Measurements from ENCODE around the gene EXD1.

The EXD1 gene

GRCh38 chr15:41169781-41170180, 60.8 kb downstream of the EXD1 start:
- in situ Hi-C loops (cut with MboI; ENCODE audit: low pct_unique_long_range_greater_than_20kb, low sequenced_read_pairs, unreplicated experiment): no loop called here
- TF ChIP-seq, protein P1, sequence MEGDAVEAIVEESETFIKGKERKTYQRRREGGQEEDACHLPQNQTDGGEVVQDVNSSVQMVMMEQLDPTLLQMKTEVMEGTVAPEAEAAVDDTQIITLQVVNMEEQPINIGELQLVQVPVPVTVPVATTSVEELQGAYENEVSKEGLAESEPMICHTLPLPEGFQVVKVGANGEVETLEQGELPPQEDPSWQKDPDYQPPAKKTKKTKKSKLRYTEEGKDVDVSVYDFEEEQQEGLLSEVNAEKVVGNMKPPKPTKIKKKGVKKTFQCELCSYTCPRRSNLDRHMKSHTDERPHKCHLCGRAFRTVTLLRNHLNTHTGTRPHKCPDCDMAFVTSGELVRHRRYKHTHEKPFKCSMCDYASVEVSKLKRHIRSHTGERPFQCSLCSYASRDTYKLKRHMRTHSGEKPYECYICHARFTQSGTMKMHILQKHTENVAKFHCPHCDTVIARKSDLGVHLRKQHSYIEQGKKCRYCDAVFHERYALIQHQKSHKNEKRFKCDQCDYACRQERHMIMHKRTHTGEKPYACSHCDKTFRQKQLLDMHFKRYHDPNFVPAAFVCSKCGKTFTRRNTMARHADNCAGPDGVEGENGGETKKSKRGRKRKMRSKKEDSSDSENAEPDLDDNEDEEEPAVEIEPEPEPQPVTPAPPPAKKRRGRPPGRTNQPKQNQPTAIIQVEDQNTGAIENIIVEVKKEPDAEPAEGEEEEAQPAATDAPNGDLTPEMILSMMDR (IDR thresholded peaks at IDR 0.05; ENCODE audit: extremely low read depth, insufficient read depth, missing control alignments): no peak
- DNase-seq (ENCODE audit: low spot score): no peak

- TF ChIP-seq, protein P1 (IDR thresholded peaks at IDR 0.05; ENCODE audit: extremely low read depth, insufficient read depth, missing control alignments): no peak
- in situ Hi-C loops (cut with MboI; ENCODE audit: low pct_unique_long_range_greater_than_20kb, low sequenced_read_pairs, unreplicated experiment): no loop called here
- DNase-seq (ENCODE audit: low spot score): no peak
Observed at GRCh38 chr15:41169086-41169485, 61.5 kb downstream of the EXD1 start.

DNA sequence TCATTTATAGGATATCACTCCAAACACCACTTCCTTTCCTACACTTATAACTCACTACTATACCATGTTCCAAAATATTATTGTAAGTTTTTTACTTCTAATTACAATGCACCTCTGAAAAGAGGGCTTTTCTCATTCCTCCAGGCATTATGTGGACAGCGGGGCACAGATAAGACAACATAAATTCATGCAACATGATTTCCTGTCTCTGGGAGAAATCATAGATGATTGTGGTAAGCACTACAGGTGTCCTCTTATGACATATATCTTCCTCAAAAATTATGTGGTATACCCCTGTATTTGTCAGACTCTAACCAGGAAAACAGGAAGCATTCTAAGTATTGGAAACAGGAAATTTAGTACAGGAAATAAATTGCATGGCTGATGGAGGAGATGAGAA, 68.8 kb downstream of the EXD1 start:
- no peak for DNase-seq (ENCODE audit: low spot score)
- TF ChIP-seq, protein P1 (IDR thresholded peaks at IDR 0.05; ENCODE audit: extremely low read depth, insufficient read depth, missing control alignments): no peak
- in situ Hi-C loops (cut with MboI; ENCODE audit: low pct_unique_long_range_greater_than_20kb, low sequenced_read_pairs, unreplicated experiment): no loop called here

- TF ChIP-seq, protein P1 (IDR thresholded peaks at IDR 0.05; ENCODE audit: extremely low read depth, insufficient read depth, missing control alignments): no peak
- no peak for DNase-seq (ENCODE audit: low spot score)
- in situ Hi-C loops (cut with MboI; ENCODE audit: low pct_unique_long_range_greater_than_20kb, low sequenced_read_pairs, unreplicated experiment): no loop called here
Observed at GRCh38 chr15:41161336-41161735, 69.2 kb downstream of the EXD1 start.

- in situ Hi-C loops (cut with MboI; ENCODE audit: low pct_unique_long_range_greater_than_20kb, low sequenced_read_pairs, unreplicated experiment): no loop called here
- DNase-seq (ENCODE audit: low spot score): no peak
- TF ChIP-seq, protein P1 (IDR thresholded peaks at IDR 0.05; ENCODE audit: extremely low read depth, insufficient read depth, missing control alignments): no peak
Observed at GRCh38 chr15:41160639-41161315, 69.8 kb downstream of the EXD1 start.

DNA sequence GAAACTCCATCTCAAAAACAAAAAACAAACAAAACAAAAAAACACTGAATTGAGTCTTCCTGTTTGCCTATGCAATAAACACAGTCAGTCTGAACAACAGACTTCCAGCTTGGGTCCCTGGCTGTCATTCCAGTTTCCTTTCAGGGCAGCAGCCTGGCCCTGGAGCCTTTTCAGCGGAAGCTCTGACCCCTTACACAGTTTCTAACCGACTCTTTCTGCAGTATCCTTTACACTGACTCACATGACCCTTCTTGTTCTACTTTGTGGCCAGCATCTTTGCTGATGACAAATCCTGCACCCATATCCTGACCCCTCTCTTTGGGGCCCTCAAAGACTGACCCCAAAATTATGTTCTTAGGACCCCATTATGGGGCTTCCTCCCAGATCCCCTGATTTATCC, 76.1 kb downstream of the EXD1 start:
- TF ChIP-seq, protein P1 (IDR thresholded peaks at IDR 0.05; ENCODE audit: extremely low read depth, insufficient read depth, missing control alignments): no peak
- in situ Hi-C loops (cut with MboI; ENCODE audit: low pct_unique_long_range_greater_than_20kb, low sequenced_read_pairs, unreplicated experiment): no loop called here
- DNase-seq (ENCODE audit: low spot score): no peak

Data from GM13977 (cell line).